Bronchial epithelial cell (primary cell): ENCODE results near the gene BRAT1. TPM values are rescaled to one million over a fixed set of nuclear protein-coding genes. Genes with fewer than 3 reads are reported as not detected.
A peak's percentile ranks its signal among the peaks of the same experiment; 100 is the strongest.

Source experiments
- DNase-seq: peaks from one replicate; pipeline ENCODE4 v3.0.0-alpha.2; 2010; ENCODE audit warnings: low read depth
- FAIRE-seq: peaks from 2 replicates; lab custom pipeline; 2011; peaks lifted over from hg19 to GRCh38; lab: Jason Lieb, UNC
- H3K27me3 ChIP-seq: 2 replicates; pipeline ENCODE4 v1.5.1; 2011; ENCODE audit warnings: low read length; ENCODE audit not compliant: control insufficient read depth, insufficient read depth
- H3K36me3 ChIP-seq: 2 replicates; pipeline ENCODE4 v1.5.1; 2011; ENCODE audit warnings: low read length; ENCODE audit not compliant: control insufficient read depth, insufficient read depth
- H3K4me3 ChIP-seq: 2 replicates; pipeline ENCODE4 v1.5.1; 2011; ENCODE audit warnings: mild to moderate bottlenecking, low read depth, low read length, control low read depth
- CTCF ChIP-seq: IDR thresholded peaks from 2 replicates; pipeline ENCODE4 v1.5.1; 2011; ENCODE audit warnings: mild to moderate bottlenecking, moderate library complexity, low read length, control low read depth, inconsistent platforms; ENCODE audit not compliant: insufficient read depth, severe bottlenecking
- total RNA-seq: library from RNA; depleted of rRNA; stranded (reverse); fragments of >200 nt; gene quantifications from 2 replicates; pipeline ENCODE4 v1.2.1, GENCODE V29; 2014

BRAT1 gene
- total RNA-seq: 12.1 and 13.3 TPM in 2 replicates

GRCh38 chr7:2555121-2556052 is at the start of gene BRAT1:
TSS of gene BRAT1 (minus strand) at chr7:2555524. CDS start at chr7:2554431, 1,093 bp downstream.
- peak within 1 kb of the TSS; percentile 80 for H3K4me3 ChIP-seq
- no peaks in the 10 kb centered on the region for H3K27me3 ChIP-seq
- DNase-seq (peak; percentile 79), FAIRE-seq (no peak)
- no peaks in the 10 kb centered on the region for H3K36me3 ChIP-seq
- peak; percentile 64 for TF ChIP-seq CTCF

GRCh38 chr7:2604608-2605174 is 49.4 kb upstream of the BRAT1 start:
- DNase-seq: no peak
- H3K4me3 ChIP-seq: no peak overlapping the region
- no peaks in the 10 kb centered on the region for H3K27me3 ChIP-seq
- H3K36me3 ChIP-seq: peaks cover 3% of the 10 kb centered on the region
- FAIRE-seq: no peak
- TF ChIP-seq CTCF: no peak

GRCh38 chr7:2603044-2603965 is 48.0 kb upstream of the BRAT1 start:
- DNase-seq: no peak
- no peak for TF ChIP-seq CTCF

GRCh38 chr7:2602406-2603043 is 47.2 kb upstream of the BRAT1 start:
- Histone ChIP-seq H3K36me3 (peaks cover 3% of the 10 kb centered on the region), H3K27me3 (no peaks in the 10 kb centered on the region), H3K4me3 (no peak overlapping the region)
- TF ChIP-seq CTCF: no peak
- DNase-seq: peak; percentile 17
- no peak for FAIRE-seq

More at GRCh38 chr7:2603044-2603965, 48.0 kb upstream of the BRAT1 start:
- no peak for FAIRE-seq
- H3K4me3 ChIP-seq: no peak overlapping the region
- no peaks in the 10 kb centered on the region for H3K27me3 ChIP-seq
- H3K36me3 ChIP-seq: peaks cover 3% of the 10 kb centered on the region

GRCh38 chr7:2601907-2602306 is 46.6 kb upstream of the BRAT1 start:
- FAIRE-seq: no peak
- H3K36me3 ChIP-seq: peaks cover 8% of the 10 kb centered on the region
- no peak overlapping the region for H3K4me3 ChIP-seq
- DNase-seq: no peak
- no peak for TF ChIP-seq CTCF
- no peaks in the 10 kb centered on the region for H3K27me3 ChIP-seq
